ENCODE measurements around the gene LHX4.

Gene LHX4

GRCh38 chr1:180248176-180248575 lies 18.1 kb downstream of the LHX4 start:
- DNase-seq (ENCODE audit: low spot score) = no peak
- no peak for TF ChIP-seq CTCF (IDR thresholded peaks at IDR 0.05; ENCODE audit: extremely low read depth, insufficient read depth, missing control alignments)
- in situ Hi-C loops (cut with MboI; ENCODE audit: low pct_unique_long_range_greater_than_20kb, low sequenced_read_pairs, unreplicated experiment) = no loop called here

- TF ChIP-seq CTCF (IDR thresholded peaks at IDR 0.05; ENCODE audit: extremely low read depth, insufficient read depth, missing control alignments) = no peak
- DNase-seq (ENCODE audit: low spot score) = no peak
- in situ Hi-C loops (cut with MboI; ENCODE audit: low pct_unique_long_range_greater_than_20kb, low sequenced_read_pairs, unreplicated experiment) = no loop called here
Observed at GRCh38 chr1:180248731-180249681, 18.9 kb downstream of the LHX4 start.

GRCh38 chr1:180249725-180250498 lies 19.8 kb downstream of the LHX4 start:
- TF ChIP-seq CTCF (IDR thresholded peaks at IDR 0.05; ENCODE audit: extremely low read depth, insufficient read depth, missing control alignments) = no peak
- in situ Hi-C loops (cut with MboI; ENCODE audit: low pct_unique_long_range_greater_than_20kb, low sequenced_read_pairs, unreplicated experiment) = loop anchor here (10.0 kb wide), 1 partner anchor 235 kb away; no protein-coding TSS in a partner anchor
- no peak for DNase-seq (ENCODE audit: low spot score)

GRCh38 chr1:180250499-180250770 lies 20.4 kb downstream of the LHX4 start:
- no peak for DNase-seq (ENCODE audit: low spot score)
- no peak for TF ChIP-seq CTCF (IDR thresholded peaks at IDR 0.05; ENCODE audit: extremely low read depth, insufficient read depth, missing control alignments)
- in situ Hi-C loops (cut with MboI; ENCODE audit: low pct_unique_long_range_greater_than_20kb, low sequenced_read_pairs, unreplicated experiment) = loop anchor here (10.0 kb wide), 1 partner anchor 234 kb away; no protein-coding TSS in a partner anchor

- DNase-seq (ENCODE audit: low spot score) = no peak
- in situ Hi-C loops (cut with MboI; ENCODE audit: low pct_unique_long_range_greater_than_20kb, low sequenced_read_pairs, unreplicated experiment) = loop anchor here (10.0 kb wide), 1 partner anchor 234 kb away; no protein-coding TSS in a partner anchor
- no peak for TF ChIP-seq CTCF (IDR thresholded peaks at IDR 0.05; ENCODE audit: extremely low read depth, insufficient read depth, missing control alignments)
Observed at GRCh38 chr1:180250883-180251509, 20.9 kb downstream of the LHX4 start.
